B cell (primary cell): ENCODE measurements around the gene ABCG1.

Experiments used
- EZH2 ChIP-seq: IDR thresholded peaks from 2 replicates; pipeline ENCODE4 v1.6.1; 2012; ENCODE audit warnings: borderline replicate concordance, low read depth, mild to moderate bottlenecking, moderate library complexity, low read length; ENCODE audit not compliant: insufficient read depth, poor library complexity, severe bottlenecking
- TF ChIP-seq, protein P1 (sequence below): fragments of 200-600 bp; IDR thresholded peaks from one replicate; pipeline ENCODE4 v1.8.0; 2022; ENCODE audit warnings: antibody characterized with exemption, mild to moderate bottlenecking

DNA sequence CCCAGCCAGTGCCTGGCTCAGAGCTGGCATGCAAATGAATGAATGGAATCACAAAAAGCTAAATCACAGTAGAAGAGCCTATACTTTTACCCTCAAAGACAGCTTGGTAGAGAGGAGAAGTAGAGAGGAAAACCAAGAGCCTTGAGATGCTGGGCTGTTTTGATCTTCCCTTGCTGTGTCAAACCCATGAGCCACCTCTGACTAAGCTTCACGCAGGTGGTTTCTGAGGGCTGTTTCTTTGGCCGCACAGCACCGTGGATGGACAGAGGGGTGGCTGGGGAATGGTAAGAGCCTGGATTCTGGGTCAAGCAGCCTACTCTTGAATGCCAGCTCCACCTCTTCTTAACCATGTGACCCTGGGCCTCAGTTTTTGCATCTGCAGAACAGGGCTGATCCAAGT, 18.6 kb downstream of the ABCG1 start:
- TF ChIP-seq, protein P1, sequence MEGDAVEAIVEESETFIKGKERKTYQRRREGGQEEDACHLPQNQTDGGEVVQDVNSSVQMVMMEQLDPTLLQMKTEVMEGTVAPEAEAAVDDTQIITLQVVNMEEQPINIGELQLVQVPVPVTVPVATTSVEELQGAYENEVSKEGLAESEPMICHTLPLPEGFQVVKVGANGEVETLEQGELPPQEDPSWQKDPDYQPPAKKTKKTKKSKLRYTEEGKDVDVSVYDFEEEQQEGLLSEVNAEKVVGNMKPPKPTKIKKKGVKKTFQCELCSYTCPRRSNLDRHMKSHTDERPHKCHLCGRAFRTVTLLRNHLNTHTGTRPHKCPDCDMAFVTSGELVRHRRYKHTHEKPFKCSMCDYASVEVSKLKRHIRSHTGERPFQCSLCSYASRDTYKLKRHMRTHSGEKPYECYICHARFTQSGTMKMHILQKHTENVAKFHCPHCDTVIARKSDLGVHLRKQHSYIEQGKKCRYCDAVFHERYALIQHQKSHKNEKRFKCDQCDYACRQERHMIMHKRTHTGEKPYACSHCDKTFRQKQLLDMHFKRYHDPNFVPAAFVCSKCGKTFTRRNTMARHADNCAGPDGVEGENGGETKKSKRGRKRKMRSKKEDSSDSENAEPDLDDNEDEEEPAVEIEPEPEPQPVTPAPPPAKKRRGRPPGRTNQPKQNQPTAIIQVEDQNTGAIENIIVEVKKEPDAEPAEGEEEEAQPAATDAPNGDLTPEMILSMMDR = no peak
- TF ChIP-seq EZH2 = no peak
